Prostate gland (tissue), 2 donors: ENCODE data around the gene XKR8. TPM values are rescaled to one million over a fixed set of nuclear protein-coding genes. Genes with fewer than 3 reads are reported as not detected.

ENCODE experiments used
- DNase-seq: peaks from one replicate; pipeline ENCODE4 v3.0.0-alpha.2; 2019; ENCODE audit warnings: low spot score
- H3K27ac ChIP-seq, 2 donors: fragments of 200-600 bp; sonication (generic); 2 replicates each; pipeline ENCODE4 v1.5.1; 2017 to 2019
- H3K27me3 ChIP-seq: fragments of 200-600 bp; sonication (generic); replicated peaks from 2 replicates; pipeline ENCODE4 v1.5.1; 2019; ENCODE audit not compliant: insufficient read depth
- H3K36me3 ChIP-seq, 2 donors: fragments of 200-600 bp; sonication (generic); 1 replicate in 1 of 2; 2 replicates in 1 of 2; pipeline versions ENCODE4 v1.5.1 to v1.8.1; 2017 to 2019
- H3K4me1 ChIP-seq: fragments of 200-600 bp; sonication (generic); replicated peaks from 2 replicates; pipeline ENCODE4 v1.5.1; 2019
- H3K4me3 ChIP-seq, 2 donors: fragments of 200-600 bp; sonication (generic); 2 replicates each; pipeline ENCODE4 v1.5.1; 2017 to 2019
- H3K9me3 ChIP-seq: fragments of 200-600 bp; sonication (generic); 2 replicates; pipeline ENCODE4 v1.5.1; 2017
- POLR2A ChIP-seq: fragments of 450-650 bp; IDR thresholded peaks from one replicate; pipeline ENCODE4 v1.6.1; 2016; ENCODE audit warnings: antibody characterized with exemption, mild to moderate bottlenecking
- POLR2AphosphoS5 ChIP-seq: sonication (generic); formaldehyde crosslinking; IDR thresholded peaks from one replicate; pipeline ENCODE4 v1.6.1; 2017; ENCODE audit warnings: antibody characterized with exemption
- WGBS: methylation state at CpG from one replicate; pipeline ENCODE4 v1.1.5; 2018; 5-methylcytosine and 5-hydroxymethylcytosine counted together
- intact Hi-C: fragments of 100-400 bp; cut with DNase I; formaldehyde crosslinking; loops from one replicate; pipeline ENCODE4 v1.14.2; 2022
- total RNA-seq, 2 donors: library from RNA; depleted of rRNA; stranded (reverse); fragments of >200 nt; gene quantifications; one replicate each; pipeline ENCODE4 v1.1.0, GENCODE V29; 2016
- TF ChIP-seq, protein P1 (sequence below), 4 experiments: fragments of 200-600 bp in 2 of 4; fragments of 450-650 bp in 2 of 4; sonication (generic) in 2 of 4; IDR thresholded peaks; 1 replicate in 3 of 4; 2 replicates in 1 of 4; pipeline ENCODE4 v1.5.1; 2016 to 2019; ENCODE audit warnings: antibody characterized with exemption in 4 of 4, mild to moderate bottlenecking in 2 of 4, moderate library complexity in 2 of 4

Gene XKR8
- total RNA-seq, 2 donors from 2014 or later = 9.5 to 15.2 TPM

DNA sequence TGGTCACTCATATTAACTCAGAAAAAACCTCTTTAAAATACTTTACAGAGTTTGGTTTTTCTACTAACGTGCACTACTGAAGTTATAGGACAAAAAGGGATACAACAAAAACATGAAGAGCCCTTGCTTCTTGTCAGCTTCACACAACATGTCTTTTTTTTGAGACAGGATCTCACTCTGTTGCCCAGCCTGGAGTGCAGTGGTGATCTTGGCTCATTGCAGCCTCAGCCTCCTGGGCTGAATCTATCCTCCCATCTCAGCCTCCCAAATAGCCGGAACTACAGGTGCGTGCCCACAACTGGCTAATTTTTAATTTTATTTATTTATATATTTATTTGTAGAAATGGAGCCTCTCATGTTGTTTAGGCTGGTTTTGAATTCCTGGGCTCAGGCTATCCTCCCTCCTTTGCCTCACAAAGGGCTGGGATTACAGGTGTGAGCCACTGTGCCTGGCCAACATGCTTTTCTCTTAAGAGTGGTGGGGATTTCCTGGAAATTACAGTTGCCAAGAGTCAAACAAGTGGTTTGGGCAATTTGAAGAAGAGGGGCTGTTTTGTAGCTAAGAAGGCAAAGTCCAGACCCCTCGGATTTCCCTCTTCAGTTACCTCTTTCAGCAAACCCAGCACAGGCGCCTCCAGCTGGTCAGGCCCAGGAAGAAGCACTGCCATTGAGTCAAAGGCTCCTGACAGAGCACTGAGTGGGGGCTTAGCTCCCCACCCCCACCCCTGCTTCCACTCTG, 31.4 kb upstream of the XKR8 start:
- Histone ChIP-seq H3K4me1 (no peaks in the 10 kb centered on the region), H3K9me3 (no peaks in the 10 kb centered on the region), H3K36me3 (no peaks in the 10 kb centered on the region), H3K4me3 (no peak overlapping the region), H3K27ac (no peak overlapping the region), H3K27me3 (no peaks in the 10 kb centered on the region)
- DNase-seq = no peak
- 64% methylated on average over 5 of the region's 5 CpGs for WGBS
- intact Hi-C loops = no loop called here
- TF ChIP-seq POLR2AphosphoS5 (no peak), POLR2A (no peak)
- TF ChIP-seq, protein P1, sequence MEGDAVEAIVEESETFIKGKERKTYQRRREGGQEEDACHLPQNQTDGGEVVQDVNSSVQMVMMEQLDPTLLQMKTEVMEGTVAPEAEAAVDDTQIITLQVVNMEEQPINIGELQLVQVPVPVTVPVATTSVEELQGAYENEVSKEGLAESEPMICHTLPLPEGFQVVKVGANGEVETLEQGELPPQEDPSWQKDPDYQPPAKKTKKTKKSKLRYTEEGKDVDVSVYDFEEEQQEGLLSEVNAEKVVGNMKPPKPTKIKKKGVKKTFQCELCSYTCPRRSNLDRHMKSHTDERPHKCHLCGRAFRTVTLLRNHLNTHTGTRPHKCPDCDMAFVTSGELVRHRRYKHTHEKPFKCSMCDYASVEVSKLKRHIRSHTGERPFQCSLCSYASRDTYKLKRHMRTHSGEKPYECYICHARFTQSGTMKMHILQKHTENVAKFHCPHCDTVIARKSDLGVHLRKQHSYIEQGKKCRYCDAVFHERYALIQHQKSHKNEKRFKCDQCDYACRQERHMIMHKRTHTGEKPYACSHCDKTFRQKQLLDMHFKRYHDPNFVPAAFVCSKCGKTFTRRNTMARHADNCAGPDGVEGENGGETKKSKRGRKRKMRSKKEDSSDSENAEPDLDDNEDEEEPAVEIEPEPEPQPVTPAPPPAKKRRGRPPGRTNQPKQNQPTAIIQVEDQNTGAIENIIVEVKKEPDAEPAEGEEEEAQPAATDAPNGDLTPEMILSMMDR (IDR thresholded peaks at IDR 0.05) = no peak

DNA sequence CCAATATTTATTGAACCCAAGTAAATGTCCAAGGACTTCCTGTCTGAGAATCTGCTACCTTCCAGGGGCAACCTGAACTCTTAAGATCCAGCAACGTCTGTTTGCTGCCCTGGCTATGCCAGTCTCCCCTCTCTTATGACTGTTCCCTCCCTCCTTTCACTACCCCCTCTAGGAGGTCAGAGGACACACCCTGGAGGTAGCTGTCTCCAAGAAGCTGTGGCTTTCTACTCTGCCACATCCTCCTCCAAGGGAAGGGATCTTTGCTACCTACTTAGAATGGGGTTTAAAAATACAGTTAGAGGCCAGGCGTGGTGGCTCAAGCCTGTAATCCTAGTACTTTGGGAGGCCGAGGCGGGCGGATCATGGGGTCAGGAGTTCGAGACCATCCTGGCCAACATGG, 28.6 kb upstream of the XKR8 start:
- no peak overlapping the region for H3K4me3 ChIP-seq
- DNase-seq = no peak
- H3K27me3 ChIP-seq = no peaks in the 10 kb centered on the region
- intact Hi-C loops = no loop called here
- 89% methylated on average over 6 of the region's 6 CpGs for WGBS
- no peak overlapping the region for H3K27ac ChIP-seq
- H3K9me3 ChIP-seq = no peaks in the 10 kb centered on the region
- TF ChIP-seq POLR2A (no peak), POLR2AphosphoS5 (no peak)
- TF ChIP-seq, protein P1 (IDR thresholded peaks at IDR 0.05) = no peak
- no peaks in the 10 kb centered on the region for H3K4me1 ChIP-seq
- no peaks in the 10 kb centered on the region for H3K36me3 ChIP-seq

DNA sequence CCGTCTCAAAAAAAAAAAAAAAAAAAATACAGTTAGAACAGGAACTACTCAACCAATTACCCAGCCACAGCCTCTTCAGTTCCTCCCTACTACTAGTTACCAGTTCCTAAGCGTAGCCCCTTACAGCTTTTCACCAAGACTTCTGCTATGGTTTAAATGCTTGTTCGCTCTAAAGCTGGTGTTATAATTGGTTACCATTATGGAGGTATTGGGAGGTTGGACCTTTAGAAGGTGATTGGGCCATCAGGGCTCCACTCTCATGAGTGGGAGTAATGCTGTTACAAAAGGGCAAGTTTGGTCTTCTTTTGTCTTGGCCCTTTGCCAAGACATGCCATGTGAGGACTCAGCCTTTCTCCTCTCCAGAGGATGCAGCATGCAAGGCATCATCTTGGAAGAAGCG, 28.0 kb upstream of the XKR8 start:
- no peak for DNase-seq
- WGBS = 80% methylated on average over 4 of the region's 4 CpGs
- no peak overlapping the region for H3K4me3 ChIP-seq
- no peaks in the 10 kb centered on the region for H3K36me3 ChIP-seq
- H3K9me3 ChIP-seq = no peaks in the 10 kb centered on the region
- no peak overlapping the region for H3K27ac ChIP-seq
- H3K4me1 ChIP-seq = no peaks in the 10 kb centered on the region
- TF ChIP-seq POLR2A (no peak), POLR2AphosphoS5 (no peak)
- TF ChIP-seq, protein P1 (IDR thresholded peaks at IDR 0.05) = no peak
- no peaks in the 10 kb centered on the region for H3K27me3 ChIP-seq
- intact Hi-C loops = no loop called here

DNA sequence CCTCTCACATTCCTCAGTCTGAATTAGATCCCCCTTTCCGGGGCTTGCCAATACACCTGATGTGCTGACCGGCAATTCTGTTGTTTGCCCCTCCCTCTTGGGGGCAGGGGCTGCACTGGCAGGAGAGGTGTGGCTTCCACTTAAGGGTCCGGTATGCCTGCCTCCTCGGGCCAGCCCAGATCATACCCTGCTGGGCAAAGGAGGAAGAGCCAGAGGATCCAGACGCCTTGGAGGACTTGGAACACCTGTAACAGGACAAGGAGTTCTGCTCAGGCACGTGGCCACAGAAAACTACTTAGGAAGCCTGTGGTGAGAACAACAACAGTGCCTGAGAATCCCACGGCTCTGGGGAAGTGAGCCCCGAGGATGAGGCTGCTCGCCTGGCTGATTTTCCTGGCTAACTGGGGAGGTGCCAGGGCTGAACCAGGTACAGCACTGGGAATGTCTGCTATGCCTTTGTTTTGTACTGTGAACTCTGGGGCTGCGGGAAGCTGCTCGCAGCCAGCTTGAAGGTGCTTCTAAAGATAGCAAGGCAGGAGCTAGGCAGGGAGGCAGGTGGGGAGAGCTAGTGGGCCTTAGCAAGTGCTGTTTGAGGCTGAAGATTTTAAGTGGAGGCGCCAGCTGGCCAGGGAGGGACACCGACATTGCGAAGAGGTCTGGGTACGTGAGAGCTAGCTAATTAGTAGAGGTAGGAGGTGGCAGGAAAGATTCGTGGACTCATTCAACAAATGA, 24.8 kb upstream of the XKR8 start, which contains the start of gene SMPDL3B:
SMPDL3B (plus strand) TSS at position 183 of the 732 bp plus-strand sequence; CDS start at position 367, 184 bp downstream.
- no peaks in the 10 kb centered on the region for H3K4me1 ChIP-seq
- no peaks in the 10 kb centered on the region for H3K36me3 ChIP-seq
- no peaks in the 10 kb centered on the region for H3K9me3 ChIP-seq
- TF ChIP-seq, protein P1 (IDR thresholded peaks at IDR 0.05) = peak in 1 of 4 experiments; percentile 39
- no peak for TF ChIP-seq POLR2A
- TF ChIP-seq POLR2AphosphoS5 = peak; percentile 39
- peak; percentile 31 for DNase-seq
- intact Hi-C loops = no loop called here
- no peaks in the 10 kb centered on the region for H3K27me3 ChIP-seq
- peak within 1 kb of the TSS; percentile 18 to 23 for H3K4me3 ChIP-seq
- peak within 1 kb of the TSS in 1 of 2 donors; percentile 51 for H3K27ac ChIP-seq
- WGBS = 6% methylated on average over 15 of the region's 16 CpGs
